NCI-H1092 treated with DMSO at 0.1 percent for 48 hours (cell line): ENCODE data around the gene GDI1.
A peak's percentile ranks its signal among the peaks of the same experiment; 100 is the strongest.

Experiments
- DNase-seq: peaks from one replicate; lab custom pipeline; 2025; lab: John Stamatoyannopoulos, UW

GDI1 gene

GRCh38 chrX:154462396-154462795 is 25.4 kb downstream of the GDI1 start:
- no peak for DNase-seq

GRCh38 chrX:154463611-154464220 is 26.8 kb downstream of the GDI1 start:
- DNase-seq = no peak

- DNase-seq = no peak
These were observed 27.9 kb downstream of the GDI1 start for GRCh38 chrX:154464806-154465365.

GRCh38 chrX:154465601-154466000 is 28.6 kb downstream of the GDI1 start:
- no peak for DNase-seq

GRCh38 chrX:154466036-154466435 is 29.1 kb downstream of the GDI1 start:
- DNase-seq = no peak

- DNase-seq = no peak
These were observed 30.0 kb downstream of the GDI1 start for GRCh38 chrX:154466907-154467306.

- DNase-seq = no peak
These were observed 30.6 kb downstream of the GDI1 start for GRCh38 chrX:154467556-154467955.

- DNase-seq = no peak
These were observed 31.3 kb downstream of the GDI1 start for GRCh38 chrX:154468217-154468616.

GRCh38 chrX:154469114-154469513 is 32.2 kb downstream of the GDI1 start:
- DNase-seq = no peak

GRCh38 chrX:154469880-154470279 is 32.9 kb downstream of the GDI1 start:
- no peak for DNase-seq

- no peak for DNase-seq
These were observed 33.5 kb downstream of the GDI1 start for GRCh38 chrX:154470434-154470833.

- no peak for DNase-seq
These were observed 34.1 kb downstream of the GDI1 start for GRCh38 chrX:154470914-154471568.

- DNase-seq = no peak
These were observed 35.1 kb downstream of the GDI1 start for GRCh38 chrX:154471839-154472684.

- no peak for DNase-seq
These were observed 36.0 kb downstream of the GDI1 start for GRCh38 chrX:154472685-154473632.

GRCh38 chrX:154473683-154474082 is 36.7 kb downstream of the GDI1 start:
- no peak for DNase-seq

- no peak for DNase-seq
These were observed 39.9 kb downstream of the GDI1 start for GRCh38 chrX:154476821-154477220.

GRCh38 chrX:154477891-154478477 is 41.0 kb downstream of the GDI1 start:
- DNase-seq = no peak

GRCh38 chrX:154478728-154479622 is 42.0 kb downstream of the GDI1 start, which contains the start of gene LAGE3:
Gene LAGE3 (minus strand): TSS chrX:154479281. CDS start chrX:154478915, 366 bp downstream.
- peak; percentile 92 for DNase-seq

- no peak for DNase-seq
These were observed 44.2 kb downstream of the GDI1 start for GRCh38 chrX:154481195-154481594.
